Vagina (tissue), 2 donors: ENCODE measurements around the gene ADPRH.

Source experiments
- POLR2A ChIP-seq, 2 donors: fragments of 450-650 bp; IDR thresholded peaks; one replicate each; pipeline ENCODE4 v1.6.1; 2017; ENCODE audit warnings: antibody characterized with exemption in 2 of 2, mild to moderate bottlenecking in 2 of 2, moderate library complexity in 2 of 2
- POLR2AphosphoS5 ChIP-seq, 2 donors: sonication (generic); formaldehyde crosslinking; IDR thresholded peaks; one replicate each; pipeline ENCODE4 v1.9.0; 2017; ENCODE audit warnings: antibody characterized with exemption in 2 of 2, mild to moderate bottlenecking in 2 of 2, low read depth in 1 of 2; ENCODE audit not compliant: insufficient read depth in 1 of 2
- TF ChIP-seq, protein P1 (sequence below), 3 experiments: fragments of 450-650 bp in 2 of 3; fragments of 200-600 bp in 1 of 3; sonication (generic) in 1 of 3; IDR thresholded peaks; one replicate each; pipeline ENCODE4 v1.5.1; 2017 to 2019; ENCODE audit warnings: antibody characterized with exemption in 3 of 3, mild to moderate bottlenecking in 2 of 3, moderate library complexity in 2 of 3

DNA sequence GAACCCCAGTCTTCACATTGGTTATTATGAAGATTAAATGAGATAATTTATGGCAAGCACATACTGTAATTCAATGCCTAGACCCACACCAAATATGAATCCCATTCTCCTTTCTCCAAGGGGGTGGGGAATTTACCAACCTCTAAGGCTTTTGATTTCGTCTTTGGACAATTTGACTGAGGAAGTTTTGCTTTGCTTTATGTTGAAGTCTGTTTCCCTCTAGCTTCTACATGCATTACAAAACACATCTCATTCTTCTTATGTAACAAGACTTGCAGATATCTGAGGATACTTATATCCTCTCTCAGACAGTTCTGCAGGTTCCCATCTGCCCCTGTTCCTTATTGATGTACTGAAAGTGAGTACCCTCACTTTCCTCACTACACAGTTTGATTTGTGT lies 32.1 kb upstream of the ADPRH start:
- TF ChIP-seq, protein P1, sequence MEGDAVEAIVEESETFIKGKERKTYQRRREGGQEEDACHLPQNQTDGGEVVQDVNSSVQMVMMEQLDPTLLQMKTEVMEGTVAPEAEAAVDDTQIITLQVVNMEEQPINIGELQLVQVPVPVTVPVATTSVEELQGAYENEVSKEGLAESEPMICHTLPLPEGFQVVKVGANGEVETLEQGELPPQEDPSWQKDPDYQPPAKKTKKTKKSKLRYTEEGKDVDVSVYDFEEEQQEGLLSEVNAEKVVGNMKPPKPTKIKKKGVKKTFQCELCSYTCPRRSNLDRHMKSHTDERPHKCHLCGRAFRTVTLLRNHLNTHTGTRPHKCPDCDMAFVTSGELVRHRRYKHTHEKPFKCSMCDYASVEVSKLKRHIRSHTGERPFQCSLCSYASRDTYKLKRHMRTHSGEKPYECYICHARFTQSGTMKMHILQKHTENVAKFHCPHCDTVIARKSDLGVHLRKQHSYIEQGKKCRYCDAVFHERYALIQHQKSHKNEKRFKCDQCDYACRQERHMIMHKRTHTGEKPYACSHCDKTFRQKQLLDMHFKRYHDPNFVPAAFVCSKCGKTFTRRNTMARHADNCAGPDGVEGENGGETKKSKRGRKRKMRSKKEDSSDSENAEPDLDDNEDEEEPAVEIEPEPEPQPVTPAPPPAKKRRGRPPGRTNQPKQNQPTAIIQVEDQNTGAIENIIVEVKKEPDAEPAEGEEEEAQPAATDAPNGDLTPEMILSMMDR (IDR thresholded peaks at IDR 0.05): no peak
- TF ChIP-seq POLR2AphosphoS5 (IDR thresholded peaks at IDR 0.05; ENCODE audit: insufficient read depth in 1 of 2, low read depth in 1 of 2): no peak
- no peak for TF ChIP-seq POLR2A (IDR thresholded peaks at IDR 0.05)
